Sigmoid colon (tissue), 7 donors: ENCODE results near the gene B4GALT3. TPM values are rescaled to one million over a fixed set of nuclear protein-coding genes. Genes with fewer than 3 reads are reported as not detected.

ENCODE experiments used
- DNase-seq: peaks from one replicate; pipeline ENCODE4 v3.0.0-alpha.2; 2019
- H3K27ac ChIP-seq, 4 donors: fragments of 200-600 bp; sonication (generic); one replicate each; pipeline ENCODE4 v1.5.1; 2016 to 2019; ENCODE audit warnings: mild to moderate bottlenecking in 1 of 4
- H3K27me3 ChIP-seq, 3 donors: fragments of 200-600 bp; sonication (generic); one replicate each; pipeline ENCODE4 v1.5.1; 2019; ENCODE audit warnings: mild to moderate bottlenecking in 1 of 3
- H3K36me3 ChIP-seq, 4 donors: fragments of 200-600 bp; sonication (generic); one replicate each; pipeline ENCODE4 v1.5.1; 2016 to 2019
- H3K4me1 ChIP-seq, 4 donors: fragments of 200-600 bp; sonication (generic); one replicate each; pipeline ENCODE4 v1.5.1; 2017 to 2019
- H3K4me3 ChIP-seq, 4 donors: fragments of 200-600 bp; sonication (generic); one replicate each; pipeline ENCODE4 v1.5.1; 2017 to 2019; ENCODE audit warnings: mild to moderate bottlenecking in 2 of 4, moderate library complexity in 1 of 4
- H3K9me3 ChIP-seq, 4 donors: fragments of 200-600 bp in 3 of 4; sonication (generic) in 3 of 4; one replicate each; pipeline versions ENCODE4 v1.5.1 to v1.6.1; 2013 to 2019
- EP300 ChIP-seq, 4 donors: sonication (generic); formaldehyde crosslinking; IDR thresholded peaks; one replicate each; pipeline ENCODE4 v1.6.1; 2017; ENCODE audit warnings: antibody characterized with exemption in 4 of 4
- POLR2A ChIP-seq, 2 donors: fragments of 450-650 bp; IDR thresholded peaks; one replicate each; pipeline ENCODE4 v1.6.1; 2016; ENCODE audit warnings: antibody characterized with exemption in 2 of 2, mild to moderate bottlenecking in 2 of 2, moderate library complexity in 2 of 2
- POLR2AphosphoS5 ChIP-seq, 4 donors: sonication (generic); formaldehyde crosslinking; IDR thresholded peaks; one replicate each; pipeline ENCODE4 v1.6.1; 2017; ENCODE audit warnings: antibody characterized with exemption in 4 of 4
- WGBS, 2 donors: extraction: QIAGEN DNeasy Blood & Tissue Kit; methylation state at CpG; one replicate each; pipeline ENCODE4 v1.1.7; 2013; 5-methylcytosine and 5-hydroxymethylcytosine counted together
- intact Hi-C: fragments of 100-400 bp; cut with DNase I; formaldehyde crosslinking; loops from one replicate; pipeline ENCODE4 v1.15.1; 2023
- polyA plus RNA-seq, 3 donors: library from polyadenylated mRNA; stranded (reverse); fragments of 200-250 nt; gene quantifications; one replicate each; pipeline ENCODE4 v1.2.3, GENCODE V29; 2013
- total RNA-seq, 4 donors: library from RNA; depleted of rRNA; stranded (reverse); fragments of >200 nt; gene quantifications; one replicate each; pipeline ENCODE4 v1.1.0, GENCODE V29; 2016
- TF ChIP-seq, protein P1 (sequence below), 4 experiments: fragments of 450-650 bp in 3 of 4; fragments of 200-600 bp in 1 of 4; IDR thresholded peaks; one replicate each; pipeline ENCODE4 v1.5.1; 2016 to 2019; ENCODE audit warnings: antibody characterized with exemption in 4 of 4, mild to moderate bottlenecking in 3 of 4, moderate library complexity in 2 of 4
- donor health status: healthy with polysubstance abuse.
- donor health status: Bipolar disorder and iron deficiency.
- donor health status: healthy.

The B4GALT3 gene
- total and polyA plus RNA-seq, 7 donors = 10.7 to 33.4 (median 16.8) TPM

DNA sequence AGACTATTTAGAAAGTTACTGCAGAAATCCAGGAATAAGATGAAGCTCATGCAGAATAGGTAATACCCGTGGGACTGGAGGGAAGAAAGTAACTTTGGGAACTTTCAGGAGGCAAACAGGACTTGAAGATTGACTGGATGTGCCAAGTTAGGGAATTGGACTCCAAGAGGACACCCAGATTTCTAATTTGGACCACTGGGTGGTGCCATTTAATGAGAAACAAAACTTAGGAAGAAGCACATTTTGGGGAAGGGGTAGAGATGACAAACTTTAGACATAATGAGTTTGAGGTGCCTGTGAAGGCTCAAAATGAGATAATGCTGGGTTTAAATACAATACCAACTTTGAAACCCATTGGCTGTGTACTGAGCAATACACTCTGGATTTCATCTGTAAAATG, 3.3 kb upstream of the B4GALT3 start:
- Histone ChIP-seq H3K4me3 (no peak overlapping the region), H3K27ac (no peak overlapping the region), H3K36me3 (peaks cover 0 to 4% (median 0%) of the 10 kb centered on the region in 4 donors), H3K9me3 (no peaks in the 10 kb centered on the region), H3K4me1 (peaks cover 0 to 22% (median 15%) of the 10 kb centered on the region in 4 donors), H3K27me3 (no peaks in the 10 kb centered on the region)
- DNase-seq = no peak
- WGBS, 2 donors = 77 to 85% methylated on average over 1 of the region's 1 CpG
- no peak for TF ChIP-seq POLR2AphosphoS5 (IDR thresholded peaks at IDR 0.05)
- intact Hi-C loops = no loop called here

- no peak for TF ChIP-seq POLR2A (IDR thresholded peaks at IDR 0.05)
- TF ChIP-seq EP300 (IDR thresholded peaks at IDR 0.05) = no peak
- TF ChIP-seq, protein P1, sequence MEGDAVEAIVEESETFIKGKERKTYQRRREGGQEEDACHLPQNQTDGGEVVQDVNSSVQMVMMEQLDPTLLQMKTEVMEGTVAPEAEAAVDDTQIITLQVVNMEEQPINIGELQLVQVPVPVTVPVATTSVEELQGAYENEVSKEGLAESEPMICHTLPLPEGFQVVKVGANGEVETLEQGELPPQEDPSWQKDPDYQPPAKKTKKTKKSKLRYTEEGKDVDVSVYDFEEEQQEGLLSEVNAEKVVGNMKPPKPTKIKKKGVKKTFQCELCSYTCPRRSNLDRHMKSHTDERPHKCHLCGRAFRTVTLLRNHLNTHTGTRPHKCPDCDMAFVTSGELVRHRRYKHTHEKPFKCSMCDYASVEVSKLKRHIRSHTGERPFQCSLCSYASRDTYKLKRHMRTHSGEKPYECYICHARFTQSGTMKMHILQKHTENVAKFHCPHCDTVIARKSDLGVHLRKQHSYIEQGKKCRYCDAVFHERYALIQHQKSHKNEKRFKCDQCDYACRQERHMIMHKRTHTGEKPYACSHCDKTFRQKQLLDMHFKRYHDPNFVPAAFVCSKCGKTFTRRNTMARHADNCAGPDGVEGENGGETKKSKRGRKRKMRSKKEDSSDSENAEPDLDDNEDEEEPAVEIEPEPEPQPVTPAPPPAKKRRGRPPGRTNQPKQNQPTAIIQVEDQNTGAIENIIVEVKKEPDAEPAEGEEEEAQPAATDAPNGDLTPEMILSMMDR (IDR thresholded peaks at IDR 0.05) = no peak
- no peak for TF ChIP-seq POLR2AphosphoS5 (IDR thresholded peaks at IDR 0.05)
- no peak overlapping the region for H3K4me3 ChIP-seq
- no peak overlapping the region for H3K27ac ChIP-seq
- intact Hi-C loops = no loop called here
- DNase-seq = no peak
- peaks cover 0 to 13% (median 3%) of the 10 kb centered on the region in 4 donors for H3K36me3 ChIP-seq
- H3K27me3 ChIP-seq = no peaks in the 10 kb centered on the region
- 85 to 97% methylated on average over 3 of the region's 3 CpGs for WGBS, 2 donors
- H3K9me3 ChIP-seq = no peaks in the 10 kb centered on the region
- peaks cover 0 to 23% (median 15%) of the 10 kb centered on the region in 4 donors for H3K4me1 ChIP-seq
These were observed 2.4 kb upstream of the B4GALT3 start for GRCh38 chr1:161179698-161180097.

GRCh38 chr1:161177936-161178244, 583 bp upstream of the B4GALT3 start:
- Histone ChIP-seq H3K4me3 (peak overlapping the region; percentile 64 to 78 (median 76)), H3K36me3 (peaks cover 11 to 31% (median 11%) of the 10 kb centered on the region in 4 donors), H3K4me1 (peaks cover 0 to 32% (median 22%) of the 10 kb centered on the region in 4 donors), H3K9me3 (no peaks in the 10 kb centered on the region), H3K27ac (peak overlapping the region; percentile 85 to 92 (median 88)), H3K27me3 (no peaks in the 10 kb centered on the region)
- WGBS, 2 donors = 31 to 70% methylated on average over 9 of the region's 9 CpGs
- no peak for DNase-seq
- intact Hi-C loops = loop anchor here (1.0 kb wide), 1 partner anchor 12 kb away; the partner anchor contains the start of gene PPOX
- TF ChIP-seq, protein P1 (IDR thresholded peaks at IDR 0.05) = no peak
- no peak for TF ChIP-seq POLR2AphosphoS5 (IDR thresholded peaks at IDR 0.05)

- DNase-seq = no peak
- H3K4me1 ChIP-seq = peaks cover 0 to 38% (median 24%) of the 10 kb centered on the region in 4 donors
These were observed 717 bp downstream of the B4GALT3 start for GRCh38 chr1:161176468-161177111.

GRCh38 chr1:161175771-161176453, 1.4 kb downstream of the B4GALT3 start:
- DNase-seq = no peak
- H3K36me3 ChIP-seq = peaks cover 24 to 51% (median 29%) of the 10 kb centered on the region in 4 donors
- peak overlapping the region in 2 of 4 donors; percentile 64 to 78 for H3K4me3 ChIP-seq
- peak overlapping the region; percentile 85 to 92 (median 88) for H3K27ac ChIP-seq
- TF ChIP-seq POLR2A (IDR thresholded peaks at IDR 0.05) (no peak), EP300 (IDR thresholded peaks at IDR 0.05) (no peak), POLR2AphosphoS5 (IDR thresholded peaks at IDR 0.05) (no peak)
- TF ChIP-seq, protein P1 (IDR thresholded peaks at IDR 0.05) = no peak
- no peaks in the 10 kb centered on the region for H3K27me3 ChIP-seq
- peaks cover 0 to 38% (median 24%) of the 10 kb centered on the region in 4 donors for H3K4me1 ChIP-seq
- 87 to 90% methylated on average over 10 of the region's 10 CpGs for WGBS, 2 donors
- H3K9me3 ChIP-seq = no peaks in the 10 kb centered on the region
- intact Hi-C loops = no loop called here

More at GRCh38 chr1:161176468-161177111, 717 bp downstream of the B4GALT3 start:
- WGBS, 2 donors = 10 to 18% methylated on average over 17 of the region's 17 CpGs
- intact Hi-C loops = loop anchor here (1.0 kb wide), 1 partner anchor 10 kb away; the partner anchor contains the start of gene PPOX
- peak overlapping the region; percentile 85 to 92 (median 88) for H3K27ac ChIP-seq
- TF ChIP-seq, protein P1 (IDR thresholded peaks at IDR 0.05) = no peak
- TF ChIP-seq POLR2AphosphoS5 (IDR thresholded peaks at IDR 0.05) = no peak
- TF ChIP-seq EP300 (IDR thresholded peaks at IDR 0.05) = no peak
- TF ChIP-seq POLR2A (IDR thresholded peaks at IDR 0.05) = no peak
- peaks cover 17 to 44% (median 22%) of the 10 kb centered on the region in 4 donors for H3K36me3 ChIP-seq
- H3K27me3 ChIP-seq = no peaks in the 10 kb centered on the region
- H3K4me3 ChIP-seq = peak overlapping the region; percentile 64 to 78 (median 76)
- H3K9me3 ChIP-seq = no peaks in the 10 kb centered on the region
